Keratinocyte (primary cell): Measurements from ENCODE around the gene NT5C3A.
"Not testable (repeated sequence)": the region's sequence is repeated elsewhere in the genome, so short reads cannot be mapped to it uniquely, and the experiment has no call there.

ENCODE experiments used
- CTCF ChIP-seq, 3 experiments: IDR thresholded peaks in 1 of 3; conservative IDR thresholded peaks in 1 of 3; optimal IDR thresholded peaks in 1 of 3; 2 replicates in 2 of 3; 3 replicates in 1 of 3; pipeline versions ENCODE3 to v1.5.1; 2011; ENCODE audit warnings: low read length in 3 of 3, mild to moderate bottlenecking in 3 of 3, moderate library complexity in 2 of 3, control low read depth in 1 of 3, inconsistent platforms in 1 of 3; ENCODE audit not compliant: insufficient read depth in 2 of 3; ENCODE audit errors: extremely low read depth in 1 of 3
- EZH2 ChIP-seq: IDR thresholded peaks from one replicate; pipeline ENCODE4 v1.6.1; 2012; ENCODE audit warnings: inconsistent platforms, mild to moderate bottlenecking, low read length, moderate library complexity

- not testable (repeated sequence) for TF ChIP-seq CTCF (optimal IDR thresholded peaks at IDR 0.05 in 1 of 3, IDR thresholded peaks at IDR 0.05 in 1 of 3, conservative IDR thresholded peaks at IDR 0.05 in 1 of 3; ENCODE audit: extremely low read depth in 1 of 3, insufficient read depth in 2 of 3, low read length in 3 of 3); EZH2
These were observed 56.9 kb downstream of the NT5C3A start for GRCh38 chr7:33005690-33006089.
